Progenitor cell of endocrine pancreas (in vitro differentiated cells): ENCODE results near the gene RHBDD2. TPM values are rescaled to one million over a fixed set of nuclear protein-coding genes. Genes with fewer than 3 reads are reported as not detected.

Source experiments
- DNase-seq: peaks from one replicate; pipeline ENCODE4 v3.0.0; 2021; ENCODE audit warnings: low spot score; ENCODE audit not compliant: unreplicated experiment
- H3K27ac Mint-ChIP-seq: 2 replicates; pipeline ENCODE4 v1.8.0; 2021; ENCODE audit warnings: mild to moderate bottlenecking, moderate library complexity, mixed read lengths
- H3K27me3 Mint-ChIP-seq: 2 replicates; pipeline ENCODE4 v1.8.0; 2021; ENCODE audit warnings: mixed read lengths
- H3K36me3 Mint-ChIP-seq: 2 replicates; pipeline ENCODE4 v1.8.0; 2022; ENCODE audit warnings: mixed read lengths; ENCODE audit not compliant: insufficient read depth
- H3K4me1 Mint-ChIP-seq: 2 replicates; pipeline ENCODE4 v1.8.0; 2021; ENCODE audit warnings: low read depth, mixed read lengths
- H3K4me3 Mint-ChIP-seq: 2 replicates; pipeline ENCODE4 v1.8.0; 2021; ENCODE audit warnings: low read depth, mild to moderate bottlenecking, moderate library complexity, mixed read lengths
- H3K9me3 Mint-ChIP-seq: 2 replicates; pipeline ENCODE4 v1.8.0; 2021; ENCODE audit warnings: low read depth, mixed read lengths
- CTCF ChIP-seq: fragments of 200-600 bp; sonication (generic); IDR thresholded peaks from one replicate; pipeline ENCODE4 v1.5.0; 2021; ENCODE audit warnings: antibody characterized with exemption, mild to moderate bottlenecking; ENCODE audit not compliant: unreplicated experiment
- total RNA-seq: library from RNA; stranded (reverse); gene quantifications from 2 replicates; pipeline ENCODE4 v1.2.1, GENCODE V29; 2021

Gene RHBDD2
- total RNA-seq, 1 donor from 2014 or later, result 62.9 TPM

GRCh38 chr7:75916685-75917634, 38.1 kb downstream of the RHBDD2 start:
- H3K4me1 Mint-ChIP-seq, result peaks cover 12% of the 10 kb centered on the region
- H3K27ac Mint-ChIP-seq, result no peak overlapping the region
- no peaks in the 10 kb centered on the region for H3K27me3 Mint-ChIP-seq
- no peaks in the 10 kb centered on the region for H3K9me3 Mint-ChIP-seq
- peaks cover 2% of the 10 kb centered on the region for H3K36me3 Mint-ChIP-seq
- no peak for TF ChIP-seq CTCF
- no peak for DNase-seq
- peak overlapping the region; percentile 87 for H3K4me3 Mint-ChIP-seq

- Mint-ChIP-seq H3K27me3 (no peaks in the 10 kb centered on the region), H3K27ac (no peak overlapping the region), H3K4me1 (peaks cover 10% of the 10 kb centered on the region), H3K4me3 (no peak overlapping the region), H3K9me3 (no peaks in the 10 kb centered on the region), H3K36me3 (peaks cover 5% of the 10 kb centered on the region)
- no peak for DNase-seq
- TF ChIP-seq CTCF, result no peak
Observed at GRCh38 chr7:75920431-75921161, 41.8 kb downstream of the RHBDD2 start.

- no peaks in the 10 kb centered on the region for H3K27me3 Mint-ChIP-seq
- peaks cover 5% of the 10 kb centered on the region for H3K36me3 Mint-ChIP-seq
- peaks cover 4% of the 10 kb centered on the region for H3K4me1 Mint-ChIP-seq
- H3K27ac Mint-ChIP-seq, result no peak overlapping the region
- no peak overlapping the region for H3K4me3 Mint-ChIP-seq
- no peak for DNase-seq
- no peaks in the 10 kb centered on the region for H3K9me3 Mint-ChIP-seq
- TF ChIP-seq CTCF, result no peak
Observed at GRCh38 chr7:75921479-75921878, 42.6 kb downstream of the RHBDD2 start.

GRCh38 chr7:75922966-75923603, 44.3 kb downstream of the RHBDD2 start:
- H3K27ac Mint-ChIP-seq, result no peak overlapping the region
- H3K36me3 Mint-ChIP-seq, result peaks cover 5% of the 10 kb centered on the region
- no peak for TF ChIP-seq CTCF
- H3K4me1 Mint-ChIP-seq, result peaks cover 4% of the 10 kb centered on the region
- no peaks in the 10 kb centered on the region for H3K27me3 Mint-ChIP-seq
- no peak overlapping the region for H3K4me3 Mint-ChIP-seq
- no peaks in the 10 kb centered on the region for H3K9me3 Mint-ChIP-seq
- DNase-seq, result no peak

GRCh38 chr7:75924256-75924655, 45.4 kb downstream of the RHBDD2 start:
- H3K4me3 Mint-ChIP-seq, result no peak overlapping the region
- peaks cover 5% of the 10 kb centered on the region for H3K36me3 Mint-ChIP-seq
- peaks cover 4% of the 10 kb centered on the region for H3K4me1 Mint-ChIP-seq
- H3K9me3 Mint-ChIP-seq, result no peaks in the 10 kb centered on the region
- no peak for DNase-seq
- H3K27ac Mint-ChIP-seq, result no peak overlapping the region
- TF ChIP-seq CTCF, result no peak
- no peaks in the 10 kb centered on the region for H3K27me3 Mint-ChIP-seq
